Naive thymus-derived CD8-positive, alpha-beta T cell (primary cell): Measurements from ENCODE around the gene ACACB. TPM values are rescaled to one million over a fixed set of nuclear protein-coding genes. Genes with fewer than 3 reads are reported as not detected.
A peak's percentile ranks its signal among the peaks of the same experiment; 100 is the strongest.

Source experiments
- ATAC-seq, 2 donors: fragments of 150-1000 bp; cut with Tn5 transposase in 1 of 2; sonication (Bioruptor Pico), chemical (Tn5 transposase) in 1 of 2; 1 replicate in 1 of 2; 2 replicates in 1 of 2; pipeline ENCODE4 v1.10.0; 2021; ENCODE audit warnings: mild to moderate bottlenecking in 2 of 2, moderate library complexity in 2 of 2
- POLR2A ChIA-PET: fragments of 350-600 bp; sonication (Branson Sonifier 250); formaldehyde crosslinking; loops from one replicate; lab custom pipeline; 2021; ENCODE audit warnings: antibody characterized with exemption; lab: Charles Lee
- DNase-seq, 10 donors: peaks; one replicate each; pipeline versions ENCODE4 v3.0.0 to v3.0.0-alpha.2; 2020 to 2022
- H3K27ac Mint-ChIP-seq, 10 donors: one replicate each; pipeline ENCODE4 v1.8.0; 2020 to 2022; ENCODE audit warnings: mild to moderate bottlenecking in 10 of 10, mixed read lengths in 10 of 10, moderate library complexity in 4 of 10, inconsistent platforms in 1 of 10
- H3K27me3 Mint-ChIP-seq, 5 donors: one replicate each; pipeline ENCODE4 v1.8.0; 2021 to 2022; ENCODE audit warnings: mixed read lengths in 5 of 5
- H3K36me3 Mint-ChIP-seq, 3 donors: one replicate each; pipeline ENCODE4 v1.8.0; 2020 to 2022; ENCODE audit warnings: mixed read lengths in 3 of 3, mild to moderate bottlenecking in 2 of 3, inconsistent platforms in 1 of 3
- H3K4me1 Mint-ChIP-seq, 4 donors: one replicate each; pipeline ENCODE4 v1.8.0; 2021 to 2022; ENCODE audit warnings: mixed read lengths in 4 of 4
- H3K4me3 Mint-ChIP-seq, 10 donors: one replicate each; pipeline ENCODE4 v1.8.0; 2020 to 2022; ENCODE audit warnings: mild to moderate bottlenecking in 10 of 10, mixed read lengths in 10 of 10, moderate library complexity in 6 of 10, inconsistent platforms in 1 of 10
- H3K9me3 Mint-ChIP-seq, 9 donors: one replicate each; pipeline ENCODE4 v1.8.0; 2020 to 2022; ENCODE audit warnings: mixed read lengths in 9 of 9, mild to moderate bottlenecking in 3 of 9, inconsistent platforms in 1 of 9, moderate library complexity in 1 of 9
- polyA plus RNA-seq, 3 donors: library from polyadenylated mRNA; unstranded; fragments of 300-500 nt; fragmentation: Illumina TruSeq; gene quantifications; one replicate each; pipeline ENCODE4 v1.2.3, GENCODE V29; 2021
- total RNA-seq, 8 experiments: library from RNA in 2 of 8; stranded (reverse) in 2 of 8; gene quantifications; one replicate each; pipeline ENCODE4 v1.2.3 and lab custom pipeline; 2021 to 2026

The ACACB gene
- total and polyA plus RNA-seq, 5 experiments from 2014 or later = 1.1 to 43.3 (median 3.9) TPM

- peaks cover 0 to 2% (median 0%) of the 10 kb centered on the region in 4 donors for H3K4me1 Mint-ChIP-seq
- DNase-seq (no peak), ATAC-seq (no peak)
- no peaks in the 10 kb centered on the region for H3K27me3 Mint-ChIP-seq
- no peaks in the 10 kb centered on the region for H3K9me3 Mint-ChIP-seq
- H3K36me3 Mint-ChIP-seq = peaks cover 0 to 65% (median 7%) of the 10 kb centered on the region in 3 donors
- no peak overlapping the region for H3K27ac Mint-ChIP-seq
- peak overlapping the region in 1 of 10 donors; percentile 56 for H3K4me3 Mint-ChIP-seq
- POLR2A ChIA-PET = no interaction called here
Measured at GRCh38 chr12:109212460-109213115, 96.2 kb downstream of the ACACB start.

GRCh38 chr12:109214131-109214530 lies 97.7 kb downstream of the ACACB start:
- H3K27ac Mint-ChIP-seq = no peak overlapping the region
- H3K4me3 Mint-ChIP-seq = no peak overlapping the region
- peaks cover 0 to 2% (median 0%) of the 10 kb centered on the region in 4 donors for H3K4me1 Mint-ChIP-seq
- peaks cover 0 to 66% (median 15%) of the 10 kb centered on the region in 3 donors for H3K36me3 Mint-ChIP-seq
- ATAC-seq (no peak), DNase-seq (no peak)
- H3K9me3 Mint-ChIP-seq = no peaks in the 10 kb centered on the region
- no peaks in the 10 kb centered on the region for H3K27me3 Mint-ChIP-seq
- POLR2A ChIA-PET = no interaction called here

- no peak overlapping the region for H3K4me3 Mint-ChIP-seq
- no peak for ATAC-seq
- no peaks in the 10 kb centered on the region for H3K9me3 Mint-ChIP-seq
- POLR2A ChIA-PET = no interaction called here
- no peak for DNase-seq
- no peaks in the 10 kb centered on the region for H3K27me3 Mint-ChIP-seq
- H3K36me3 Mint-ChIP-seq = peaks cover 0 to 78% (median 32%) of the 10 kb centered on the region in 3 donors
- peaks cover 0 to 2% (median 0%) of the 10 kb centered on the region in 4 donors for H3K4me1 Mint-ChIP-seq
- H3K27ac Mint-ChIP-seq = no peak overlapping the region
Measured at GRCh38 chr12:109218996-109219395, 102.6 kb downstream of the ACACB start.

GRCh38 chr12:109219938-109220337 lies 103.6 kb downstream of the ACACB start:
- Mint-ChIP-seq H3K36me3 (peaks cover 0 to 77% (median 36%) of the 10 kb centered on the region in 3 donors), H3K27ac (no peak overlapping the region), H3K4me1 (peaks cover 0 to 2% (median 0%) of the 10 kb centered on the region in 4 donors), H3K4me3 (no peak overlapping the region), H3K27me3 (no peaks in the 10 kb centered on the region), H3K9me3 (no peaks in the 10 kb centered on the region)
- DNase-seq (no peak), ATAC-seq (no peak)
- POLR2A ChIA-PET = no interaction called here

GRCh38 chr12:109221277-109221931 lies 105.0 kb downstream of the ACACB start:
- no peak for DNase-seq
- Mint-ChIP-seq H3K9me3 (no peaks in the 10 kb centered on the region), H3K4me3 (no peak overlapping the region), H3K27ac (peak overlapping the region in 1 of 10 donors; percentile 31), H3K36me3 (peaks cover 0 to 76% (median 38%) of the 10 kb centered on the region in 3 donors), H3K27me3 (no peaks in the 10 kb centered on the region), H3K4me1 (peaks cover 0 to 2% (median 0%) of the 10 kb centered on the region in 4 donors)
- POLR2A ChIA-PET = no interaction called here
- ATAC-seq = no peak

GRCh38 chr12:109222062-109222461 lies 105.7 kb downstream of the ACACB start:
- H3K4me3 Mint-ChIP-seq = no peak overlapping the region
- H3K36me3 Mint-ChIP-seq = peaks cover 0 to 75% (median 38%) of the 10 kb centered on the region in 3 donors
- H3K4me1 Mint-ChIP-seq = no peaks in the 10 kb centered on the region
- POLR2A ChIA-PET = no interaction called here
- no peak for ATAC-seq
- no peak for DNase-seq
- H3K9me3 Mint-ChIP-seq = no peaks in the 10 kb centered on the region
- no peaks in the 10 kb centered on the region for H3K27me3 Mint-ChIP-seq
- H3K27ac Mint-ChIP-seq = no peak overlapping the region

- H3K4me3 Mint-ChIP-seq = peak overlapping the region in 1 of 10 donors; percentile 24
- H3K27ac Mint-ChIP-seq = no peak overlapping the region
- no peaks in the 10 kb centered on the region for H3K27me3 Mint-ChIP-seq
- no peaks in the 10 kb centered on the region for H3K4me1 Mint-ChIP-seq
- POLR2A ChIA-PET = no interaction called here
- H3K36me3 Mint-ChIP-seq = peaks cover 0 to 76% (median 34%) of the 10 kb centered on the region in 3 donors
- no peak for ATAC-seq
- no peaks in the 10 kb centered on the region for H3K9me3 Mint-ChIP-seq
- no peak for DNase-seq
Measured at GRCh38 chr12:109222496-109222895, 106.1 kb downstream of the ACACB start.

- no peaks in the 10 kb centered on the region for H3K4me1 Mint-ChIP-seq
- DNase-seq = no peak
Measured at GRCh38 chr12:109223211-109223610, 106.8 kb downstream of the ACACB start.

GRCh38 chr12:109223868-109224267 lies 107.5 kb downstream of the ACACB start:
- H3K4me1 Mint-ChIP-seq = no peaks in the 10 kb centered on the region
- no peak overlapping the region for H3K27ac Mint-ChIP-seq
- ATAC-seq = no peak
- no peak overlapping the region for H3K4me3 Mint-ChIP-seq
- no peak for DNase-seq
- POLR2A ChIA-PET = no interaction called here
- peaks cover 0 to 71% (median 26%) of the 10 kb centered on the region in 3 donors for H3K36me3 Mint-ChIP-seq
- no peaks in the 10 kb centered on the region for H3K27me3 Mint-ChIP-seq
- no peaks in the 10 kb centered on the region for H3K9me3 Mint-ChIP-seq

More at GRCh38 chr12:109223211-109223610, 106.8 kb downstream of the ACACB start:
- POLR2A ChIA-PET = no interaction called here
- Mint-ChIP-seq H3K4me3 (no peak overlapping the region), H3K36me3 (peaks cover 0 to 73% (median 29%) of the 10 kb centered on the region in 3 donors), H3K27ac (no peak overlapping the region), H3K27me3 (no peaks in the 10 kb centered on the region), H3K9me3 (no peaks in the 10 kb centered on the region)
- ATAC-seq = no peak

GRCh38 chr12:109228664-109229063 lies 112.3 kb downstream of the ACACB start:
- Mint-ChIP-seq H3K4me3 (no peak overlapping the region), H3K36me3 (peaks cover 0 to 66% (median 20%) of the 10 kb centered on the region in 3 donors), H3K9me3 (no peaks in the 10 kb centered on the region), H3K27me3 (no peaks in the 10 kb centered on the region), H3K27ac (no peak overlapping the region), H3K4me1 (no peaks in the 10 kb centered on the region)
- ATAC-seq = no peak
- POLR2A ChIA-PET = no interaction called here
- DNase-seq = no peak

- H3K4me3 Mint-ChIP-seq = no peak overlapping the region
- no peaks in the 10 kb centered on the region for H3K4me1 Mint-ChIP-seq
- no peaks in the 10 kb centered on the region for H3K9me3 Mint-ChIP-seq
- no peak overlapping the region for H3K27ac Mint-ChIP-seq
- POLR2A ChIA-PET = no interaction called here
- no peak for DNase-seq
- no peak for ATAC-seq
- H3K36me3 Mint-ChIP-seq = peaks cover 0 to 60% (median 12%) of the 10 kb centered on the region in 3 donors
- no peaks in the 10 kb centered on the region for H3K27me3 Mint-ChIP-seq
Measured at GRCh38 chr12:109230193-109230592, 113.8 kb downstream of the ACACB start.

- no peak overlapping the region for H3K4me3 Mint-ChIP-seq
- H3K9me3 Mint-ChIP-seq = no peaks in the 10 kb centered on the region
- H3K4me1 Mint-ChIP-seq = no peaks in the 10 kb centered on the region
- DNase-seq (no peak), ATAC-seq (no peak)
- POLR2A ChIA-PET = interaction anchor here (0.9 kb wide), 1 partner anchor 19 kb away, joined by 3 read pairs; no protein-coding TSS in a partner anchor
- H3K27ac Mint-ChIP-seq = peak overlapping the region in 1 of 10 donors; percentile 26
- H3K36me3 Mint-ChIP-seq = peaks cover 0 to 68% (median 16%) of the 10 kb centered on the region in 3 donors
- no peaks in the 10 kb centered on the region for H3K27me3 Mint-ChIP-seq
Measured at GRCh38 chr12:109232731-109233130, 116.3 kb downstream of the ACACB start.

GRCh38 chr12:109234012-109234411 lies 117.6 kb downstream of the ACACB start:
- Mint-ChIP-seq H3K9me3 (no peaks in the 10 kb centered on the region), H3K36me3 (peaks cover 0 to 66% (median 17%) of the 10 kb centered on the region in 3 donors), H3K4me3 (no peak overlapping the region), H3K4me1 (no peaks in the 10 kb centered on the region), H3K27me3 (no peaks in the 10 kb centered on the region), H3K27ac (no peak overlapping the region)
- ATAC-seq (no peak), DNase-seq (no peak)
- POLR2A ChIA-PET = no interaction called here
